Stomach (tissue), 19 donors: ENCODE results near the gene ACACB. TPM values are rescaled to one million over a fixed set of nuclear protein-coding genes. Genes with fewer than 3 reads are reported as not detected.

ENCODE experiments used
- DNase-seq, 2 donors: peaks; one replicate each; pipeline versions ENCODE4 v3.0.0 to v3.0.0-alpha.2; 2013 to 2019
- H3K27ac ChIP-seq, 5 donors: fragments of 200-600 bp in 4 of 5; sonication (generic) in 4 of 5; one replicate each; pipeline ENCODE4 v1.5.1; 2013 to 2019; ENCODE audit warnings: mild to moderate bottlenecking in 1 of 5, moderate library complexity in 1 of 5
- H3K27me3 ChIP-seq, 3 donors: fragments of 200-600 bp; sonication (generic); one replicate each; pipeline ENCODE4 v1.5.1; 2017 to 2019; ENCODE audit warnings: mixed run types in 1 of 3
- H3K36me3 ChIP-seq, 4 donors: fragments of 200-600 bp; sonication (generic); 1 replicate in 3 of 4; 2 replicates in 1 of 4; pipeline ENCODE4 v1.5.1; 2016 to 2019
- H3K4me1 ChIP-seq, 4 donors: fragments of 200-600 bp; sonication (generic); one replicate each; pipeline ENCODE4 v1.5.1; 2016 to 2019
- H3K4me3 ChIP-seq, 4 donors: fragments of 200-600 bp; sonication (generic) in 3 of 4; one replicate each; pipeline ENCODE4 v1.5.1; 2016 to 2019; ENCODE audit warnings: mild to moderate bottlenecking in 1 of 4
- H3K9me3 ChIP-seq, 4 donors: fragments of 200-600 bp; sonication (generic); one replicate each; pipeline ENCODE4 v1.5.1; 2016 to 2019
- EP300 ChIP-seq: sonication (generic); formaldehyde crosslinking; IDR thresholded peaks from one replicate; pipeline ENCODE4 v1.6.1; 2017; ENCODE audit warnings: antibody characterized with exemption
- POLR2A ChIP-seq, 4 donors: fragments of 450-650 bp; IDR thresholded peaks; one replicate each; pipeline ENCODE4 v1.6.1; 2016; ENCODE audit warnings: antibody characterized with exemption in 4 of 4, control low read depth in 2 of 4, mild to moderate bottlenecking in 1 of 4, moderate library complexity in 1 of 4
- POLR2AphosphoS5 ChIP-seq, 3 donors: sonication (generic); formaldehyde crosslinking; IDR thresholded peaks; one replicate each; pipeline ENCODE4 v1.6.1; 2016; ENCODE audit warnings: antibody characterized with exemption in 3 of 3
- WGBS, 5 donors: extraction: QIAGEN DNeasy Blood & Tissue Kit in 3 of 5; methylation state at CpG; one replicate each; pipeline versions ENCODE4 v1.1.5 to v1.1.7; 2013 to 2018; 5-methylcytosine and 5-hydroxymethylcytosine counted together
- intact Hi-C: fragments of 100-400 bp; cut with DNase I; formaldehyde crosslinking; loops from one replicate; pipeline ENCODE4 v1.15.1; 2023; ENCODE audit warnings: low total_unique reads
- long read RNA-seq, 10 donors: transcript quantifications; one replicate each; lab custom pipeline, GENCODE V29; 2026
- polyA plus RNA-seq, 3 donors: library from polyadenylated mRNA; stranded (reverse); fragments of 200-250 nt; gene quantifications; one replicate each; pipeline ENCODE4 v1.2.3, GENCODE V29; 2013
- total RNA-seq, 5 donors: library from RNA; depleted of rRNA; stranded (reverse); fragments of >200 nt; gene quantifications; one replicate each; pipeline versions ENCODE4 v1.1.0 to v1.2.3, GENCODE V29; 2014 to 2016
- TF ChIP-seq, protein P1 (sequence below), 7 experiments: fragments of 450-650 bp in 4 of 7; fragments of 200-600 bp in 3 of 7; sonication (generic) in 3 of 7; IDR thresholded peaks; one replicate each; pipeline ENCODE4 v1.5.1; 2016 to 2019; ENCODE audit warnings: antibody characterized with exemption in 7 of 7, control low read depth in 2 of 7, mild to moderate bottlenecking in 1 of 7
- donor health status: healthy with polysubstance abuse.
- donor health status: Bipolar disorder and iron deficiency.
- donor health status: healthy.

ACACB gene
- total RNA-seq (1,000 to 10,000 TPM in 1 of 5 donors, 100 to 1,000 TPM in 1, 10 to 100 TPM in 3; 47.2 to 2,520 (median 84.1) TPM), polyA plus RNA-seq (10 to 100 TPM in 2 of 3 donors, 1 to 10 TPM in 1; 6.1 to 15.0 (median 11.9) TPM)
- long read RNA-seq, donor 1, result 0 reads
- long read RNA-seq, donor 2, partial matches to known transcripts, result 0 of 1 reads
- long read RNA-seq, donor 2, other reads (novel, unspliced or antisense), result 0 of 1 reads
- long read RNA-seq, donor 3, result 0 reads
- long read RNA-seq, donor 4, result 0 reads
- long read RNA-seq, donor 5, result 0 reads
- long read RNA-seq, donor 6, partial matches to known transcripts, result 0 of 1 reads
- long read RNA-seq, donor 6, other reads (novel, unspliced or antisense), result 0 of 1 reads
- long read RNA-seq, donor 7, result 0 reads
- long read RNA-seq, donor 8, partial matches to known transcripts, result 32 of 33 reads
- long read RNA-seq, donor 8, other reads (novel, unspliced or antisense), result 0 of 33 reads
- long read RNA-seq, donor 9, result 0 reads
- long read RNA-seq, donor 10, result 0 reads

DNA sequence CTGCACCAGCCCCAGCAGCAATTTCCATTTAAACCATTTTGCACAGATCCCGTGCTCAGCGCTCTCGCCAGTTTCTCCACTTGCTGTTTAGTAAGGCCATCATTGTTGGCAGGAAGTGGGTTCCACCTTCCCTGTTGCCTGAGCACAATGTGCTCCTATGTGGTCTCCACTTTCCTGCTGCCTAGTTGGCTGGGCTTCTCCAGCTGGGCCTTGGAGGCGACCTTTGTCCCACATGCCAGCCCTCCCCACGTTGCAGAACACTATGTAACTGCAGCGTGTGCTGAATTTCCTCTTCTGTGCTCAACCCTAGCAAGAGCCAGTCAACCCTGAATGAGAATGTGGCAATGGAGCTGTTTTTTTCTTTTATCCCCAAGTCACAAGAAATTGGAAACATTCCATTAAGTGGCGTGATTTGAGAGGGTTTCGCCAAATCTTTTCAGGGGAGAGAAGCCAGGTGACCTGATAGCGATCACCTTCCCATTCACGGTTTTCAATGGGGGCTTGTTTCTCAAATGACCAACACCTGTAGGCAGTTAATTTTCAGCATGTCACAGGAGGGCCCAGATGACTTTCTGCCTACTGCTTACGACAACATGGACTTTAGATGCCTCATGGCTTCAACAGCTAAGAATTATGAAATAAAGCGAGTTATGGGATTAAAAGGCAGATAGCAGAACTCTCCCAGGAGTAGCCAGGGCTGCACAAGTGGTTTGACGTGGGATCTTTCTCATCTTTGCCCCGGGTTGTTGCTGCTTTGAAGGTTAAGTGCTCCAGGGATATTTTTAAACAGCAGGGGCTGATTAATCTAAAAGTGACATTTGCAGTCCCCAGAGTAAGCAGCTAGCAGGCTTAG lies at the start of gene ACACB:
Gene ACACB (plus strand): TSS at position 830 of the 853 bp plus-strand sequence. CDS start 22,819 bp downstream, outside the sequence.
- no peaks in the 10 kb centered on the region for H3K27me3 ChIP-seq
- DNase-seq, result peak; percentile 85 to 86
- peaks cover 73 to 89% (median 81%) of the 10 kb centered on the region in 4 donors for H3K4me1 ChIP-seq
- TF ChIP-seq POLR2A (IDR thresholded peaks at IDR 0.05) (peak in 1 of 4 donors; percentile 30), POLR2AphosphoS5 (IDR thresholded peaks at IDR 0.05) (peak; percentile 89 to 98 (median 96)), EP300 (peak; percentile 95)
- TF ChIP-seq, protein P1, sequence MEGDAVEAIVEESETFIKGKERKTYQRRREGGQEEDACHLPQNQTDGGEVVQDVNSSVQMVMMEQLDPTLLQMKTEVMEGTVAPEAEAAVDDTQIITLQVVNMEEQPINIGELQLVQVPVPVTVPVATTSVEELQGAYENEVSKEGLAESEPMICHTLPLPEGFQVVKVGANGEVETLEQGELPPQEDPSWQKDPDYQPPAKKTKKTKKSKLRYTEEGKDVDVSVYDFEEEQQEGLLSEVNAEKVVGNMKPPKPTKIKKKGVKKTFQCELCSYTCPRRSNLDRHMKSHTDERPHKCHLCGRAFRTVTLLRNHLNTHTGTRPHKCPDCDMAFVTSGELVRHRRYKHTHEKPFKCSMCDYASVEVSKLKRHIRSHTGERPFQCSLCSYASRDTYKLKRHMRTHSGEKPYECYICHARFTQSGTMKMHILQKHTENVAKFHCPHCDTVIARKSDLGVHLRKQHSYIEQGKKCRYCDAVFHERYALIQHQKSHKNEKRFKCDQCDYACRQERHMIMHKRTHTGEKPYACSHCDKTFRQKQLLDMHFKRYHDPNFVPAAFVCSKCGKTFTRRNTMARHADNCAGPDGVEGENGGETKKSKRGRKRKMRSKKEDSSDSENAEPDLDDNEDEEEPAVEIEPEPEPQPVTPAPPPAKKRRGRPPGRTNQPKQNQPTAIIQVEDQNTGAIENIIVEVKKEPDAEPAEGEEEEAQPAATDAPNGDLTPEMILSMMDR (IDR thresholded peaks at IDR 0.05), result no peak
- peak within 1 kb of the TSS in 3 of 4 donors; percentile 11 to 26 (median 21) for H3K4me3 ChIP-seq
- peak within 1 kb of the TSS; percentile 56 to 95 (median 93) for H3K27ac ChIP-seq
- H3K36me3 ChIP-seq, result no peaks in the 10 kb centered on the region
- WGBS, 5 donors, result 23 to 34% (median 27%) methylated on average over 14 of the region's 14 CpGs
- intact Hi-C loops, result no loop called here
- H3K9me3 ChIP-seq, result no peaks in the 10 kb centered on the region

DNA sequence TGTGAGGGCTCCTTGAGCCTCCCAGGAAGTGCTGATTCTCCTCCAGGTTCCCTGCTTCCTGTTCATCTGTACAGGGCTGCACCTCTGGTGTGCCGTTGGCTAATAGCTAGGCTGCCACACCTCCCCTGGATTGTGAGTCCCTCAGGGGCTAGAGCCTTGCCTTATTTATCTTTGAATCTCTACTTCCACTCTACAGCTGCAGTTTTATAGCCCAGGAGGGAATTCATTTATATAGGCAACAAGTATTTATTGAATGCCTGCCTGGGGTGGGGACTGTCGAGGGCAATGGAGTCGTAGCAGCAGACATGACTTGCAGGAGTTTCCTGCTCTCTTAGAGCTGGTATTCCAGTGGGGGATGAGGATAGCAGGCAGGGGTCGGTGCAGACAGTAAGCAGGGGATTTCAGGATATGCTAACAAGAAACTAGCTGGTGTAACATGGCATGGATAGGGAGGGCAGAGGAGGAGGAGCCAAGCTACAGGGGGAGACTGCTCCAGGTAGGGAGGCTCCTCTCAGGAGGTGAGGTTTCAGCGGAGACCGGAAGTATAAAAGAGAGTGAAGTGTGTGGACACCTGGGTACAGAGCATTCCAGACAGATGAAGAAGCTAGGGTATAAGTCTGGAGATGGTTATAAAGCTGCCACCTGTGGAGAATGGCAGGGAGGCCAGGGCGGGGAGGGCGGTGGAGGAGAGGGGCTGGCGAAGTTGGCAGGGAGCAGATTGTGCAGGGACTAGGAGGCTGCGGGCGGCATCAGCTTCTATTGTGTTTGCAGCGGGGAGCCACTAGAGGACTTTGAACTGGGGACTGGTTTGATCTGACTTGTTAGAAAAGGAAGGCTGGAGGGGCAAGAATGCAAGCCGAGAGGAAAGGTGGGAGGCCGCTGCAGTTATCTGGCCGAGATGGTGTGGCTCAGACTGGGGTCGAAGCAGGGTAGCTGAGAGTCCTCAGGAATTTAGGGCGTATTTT lies 46.8 kb upstream of the ACACB start:
- Histone ChIP-seq H3K9me3 (no peaks in the 10 kb centered on the region), H3K36me3 (peaks cover 47 to 87% (median 75%) of the 10 kb centered on the region in 4 donors), H3K27ac (no peak overlapping the region), H3K27me3 (no peaks in the 10 kb centered on the region), H3K4me1 (no peaks in the 10 kb centered on the region), H3K4me3 (no peak overlapping the region)
- intact Hi-C loops, result no loop called here
- 51 to 81% (median 73%) methylated on average over 17 of the region's 17 CpGs for WGBS, 5 donors
- peak in 1 of 2 donors; percentile 68 for DNase-seq
- TF ChIP-seq POLR2AphosphoS5 (IDR thresholded peaks at IDR 0.05) (no peak), EP300 (no peak), POLR2A (IDR thresholded peaks at IDR 0.05) (no peak)
- TF ChIP-seq, protein P1 (IDR thresholded peaks at IDR 0.05), result no peak

DNA sequence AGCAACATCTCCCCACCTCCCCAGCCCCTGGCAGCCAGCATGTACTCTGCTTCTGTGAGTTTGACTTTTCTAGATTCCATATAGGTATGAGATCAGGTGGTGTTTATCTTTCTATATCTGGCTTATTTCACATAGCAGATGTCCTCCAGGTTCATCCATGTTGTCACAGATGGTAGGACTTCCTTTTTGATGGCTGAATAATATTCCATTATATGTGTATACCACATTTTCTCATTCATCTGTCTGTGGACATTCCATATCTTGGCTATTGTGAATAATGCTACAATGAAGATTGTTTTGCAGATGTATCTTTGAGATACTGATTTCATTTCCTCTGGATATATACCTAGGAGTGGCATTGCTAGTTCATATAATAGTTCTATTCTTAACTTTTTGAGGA lies 41.5 kb upstream of the ACACB start:
- Histone ChIP-seq H3K9me3 (peaks cover 0 to 8% (median 5%) of the 10 kb centered on the region in 4 donors), H3K27me3 (no peaks in the 10 kb centered on the region), H3K4me3 (no peak overlapping the region), H3K4me1 (no peaks in the 10 kb centered on the region), H3K36me3 (peaks cover 29 to 87% (median 79%) of the 10 kb centered on the region in 4 donors), H3K27ac (no peak overlapping the region)
- DNase-seq, result no peak
- TF ChIP-seq POLR2A (IDR thresholded peaks at IDR 0.05), result no peak
- TF ChIP-seq, protein P1 (IDR thresholded peaks at IDR 0.05), result no peak
- TF ChIP-seq POLR2AphosphoS5 (IDR thresholded peaks at IDR 0.05), result no peak
- TF ChIP-seq EP300, result no peak
- intact Hi-C loops, result no loop called here
